Heart right ventricle (tissue), 16 donors: ENCODE results near the gene AS3MT. TPM values are rescaled to one million over a fixed set of nuclear protein-coding genes. Genes with fewer than 3 reads are reported as not detected.

ENCODE experiments used
- ATAC-seq, 8 donors: fragments of 200-7000 bp; cut with Tn5 transposase; one replicate each; pipeline ENCODE4 v1.9.1; 2020; ENCODE audit warnings: mild to moderate bottlenecking in 8 of 8, moderate library complexity in 8 of 8, moderate number of reproducible peaks in 1 of 8
- DNase-seq, 2 donors: peaks; one replicate each; pipeline ENCODE4 v3.0.0-alpha.2; 2020
- H3K27ac ChIP-seq, 10 donors: fragments of 200-600 bp; sonication (generic) in 2 of 10; one replicate each; pipeline versions ENCODE4 v1.5.0 to v1.8.0; 2020 to 2022; ENCODE audit warnings: mild to moderate bottlenecking in 3 of 10
- H3K27me3 ChIP-seq, 7 donors: fragments of 200-600 bp; one replicate each; pipeline ENCODE4 v1.8.0; 2021 to 2022; ENCODE audit warnings: mild to moderate bottlenecking in 2 of 7
- H3K36me3 ChIP-seq, 9 donors: fragments of 200-600 bp; sonication (generic) in 1 of 9; one replicate each; pipeline versions ENCODE4 v1.5.0 to v1.8.0; 2020 to 2022; ENCODE audit warnings: mild to moderate bottlenecking in 2 of 9
- H3K4me1 ChIP-seq, 9 donors: fragments of 200-600 bp; sonication (generic) in 1 of 9; one replicate each; pipeline versions ENCODE4 v1.5.0 to v1.8.0; 2020 to 2022; ENCODE audit warnings: mild to moderate bottlenecking in 4 of 9
- H3K4me3 ChIP-seq, 10 donors: fragments of 200-600 bp; sonication (generic) in 2 of 10; one replicate each; pipeline versions ENCODE4 v1.5.0 to v1.8.0; 2020 to 2022; ENCODE audit warnings: mild to moderate bottlenecking in 7 of 10, moderate library complexity in 2 of 10
- H3K9me3 ChIP-seq, 11 donors: fragments of 200-600 bp in 10 of 11; sonication (generic) in 2 of 11; one replicate each; pipeline versions ENCODE4 v1.5.0 to v1.8.0; 2013 to 2022; ENCODE audit warnings: mild to moderate bottlenecking in 2 of 11, control low read depth in 1 of 11, moderate library complexity in 1 of 11
- CTCF ChIP-seq, 9 donors: fragments of 200-600 bp; sonication (generic) in 2 of 9; IDR thresholded peaks; one replicate each; pipeline versions ENCODE4 v1.5.0 to v1.8.0; 2021 to 2022; ENCODE audit warnings: antibody characterized with exemption in 9 of 9, mild to moderate bottlenecking in 5 of 9, moderate library complexity in 1 of 9
- WGBS, 2 donors: extraction: QIAGEN DNeasy Blood & Tissue Kit; methylation state at CpG; one replicate each; pipeline ENCODE4 v1.1.7; 2013; ENCODE audit warnings: inconsistent platforms in 1 of 2; 5-methylcytosine and 5-hydroxymethylcytosine counted together
- intact Hi-C, 10 donors: fragments of 100-400 bp; cut with DNase I; formaldehyde crosslinking; loops; one replicate each; pipeline versions ENCODE4 v1.11.1 to v1.14.2; 2022
- polyA plus RNA-seq, 2 donors: library from polyadenylated mRNA; stranded (reverse); fragments of 200-250 nt; gene quantifications; one replicate each; pipeline ENCODE4 v1.2.3, GENCODE V29; 2013
- total RNA-seq, 10 donors: library from RNA; stranded (reverse); fragmentation: NEBNext Ultra II Directional in 3 of 10; extraction: Animal tissue kit (Norgen Biotek cat#: 25700) in 3 of 10; gene quantifications; one replicate each; pipeline versions ENCODE4 v1.2.1 to v1.2.4, GENCODE V29; 2021 to 2023
- donor health status: Arrhythmogenic right ventricular cardiomyopathy.
- donor health status: ischemic (EF 13 %, LVEDD 7.1; RV severe dilation, severe dysfunction).
- donor health status: healthy with polysubstance abuse.
- donor health status: DM: no; HTN: yes; CAD: no.
- donor health status: DM: no; HTN: no; CAD: no.
- donor health status: ischemic (EF 25% LVEDD 6.9; RV normal size, moderate dysfunction).
- donor health status: ischemic (EF 25% LVEDD 5.7; RV mildly dilated, moderate dysfunction).
- donor health status: healthy.
- donor health status: DM: yes; HTN: yes; CAD: no.
- donor health status: Ischemic cardiomyopathy.
- donor health status: ischemic (EF 35%, LVEDD 5.7; RV mildly dilated, moderate dysfunction).
- donor health status: nonischemic (EF 11% LVEDD 7.7; RV severe dilation, severe dysfunction).
- donor health status: DM: yes; HTN: yes; CAD: no.
- donor health status: PGD.
- donor health status: ischemic (EF 29% LVEDD 5.4; RV normal size, mild dysfunction).
- donor health status: nonischemic (EF 23%, LVEDD 6.1; RV moderate dilation, normal function).

The AS3MT gene
- total and polyA plus RNA-seq, 12 donors, result 6.6 to 59.4 (median 15.4) TPM

GRCh38 chr10:102945962-102946361 is 76.7 kb downstream of the AS3MT start:
- intact Hi-C loops, result loop anchor here in 1 of 10 donors (10.0 kb wide), 1 partner anchor 89 kb away; no protein-coding TSS in a partner anchor
- WGBS, 2 donors, result 93 to 96% methylated on average over 2 of the region's 2 CpGs
- ATAC-seq, result no peak

GRCh38 chr10:102946992-102947391 is 77.7 kb downstream of the AS3MT start:
- no peak for DNase-seq
- Histone ChIP-seq H3K27me3 (no peaks in the 10 kb centered on the region), H3K4me3 (no peak overlapping the region), H3K36me3 (no peaks in the 10 kb centered on the region), H3K9me3 (no peaks in the 10 kb centered on the region), H3K4me1 (peaks cover 0 to 26% (median 15%) of the 10 kb centered on the region in 9 donors), H3K27ac (no peak overlapping the region)
- intact Hi-C loops, result loop anchor here in 1 of 10 donors (10.0 kb wide), 1 partner anchor 88 kb away; no protein-coding TSS in a partner anchor
- no peak for TF ChIP-seq CTCF (IDR thresholded peaks at IDR 0.05)
- no peak for ATAC-seq
- WGBS, 2 donors, result 92 to 96% methylated on average over 2 of the region's 2 CpGs

More at GRCh38 chr10:102945962-102946361, 76.7 kb downstream of the AS3MT start:
- H3K27me3 ChIP-seq, result no peaks in the 10 kb centered on the region
- no peak overlapping the region for H3K4me3 ChIP-seq
- H3K9me3 ChIP-seq, result no peaks in the 10 kb centered on the region
- TF ChIP-seq CTCF (IDR thresholded peaks at IDR 0.05), result no peak
- no peak for DNase-seq
- no peaks in the 10 kb centered on the region for H3K36me3 ChIP-seq
- peaks cover 0 to 26% (median 15%) of the 10 kb centered on the region in 9 donors for H3K4me1 ChIP-seq
- H3K27ac ChIP-seq, result no peak overlapping the region

- Histone ChIP-seq H3K27me3 (no peaks in the 10 kb centered on the region), H3K4me1 (peaks cover 0 to 26% (median 15%) of the 10 kb centered on the region in 9 donors), H3K27ac (no peak overlapping the region), H3K4me3 (no peak overlapping the region), H3K9me3 (no peaks in the 10 kb centered on the region), H3K36me3 (no peaks in the 10 kb centered on the region)
- DNase-seq (no peak), ATAC-seq (no peak)
- no peak for TF ChIP-seq CTCF (IDR thresholded peaks at IDR 0.05)
- intact Hi-C loops, result loop anchor here in 1 of 10 donors (10.0 kb wide), 1 partner anchor 87 kb away; no protein-coding TSS in a partner anchor
- WGBS, 2 donors, result 80 to 82% methylated on average over 4 of the region's 4 CpGs
Measured at GRCh38 chr10:102948176-102948575, 78.9 kb downstream of the AS3MT start.

GRCh38 chr10:102948786-102949185 is 79.5 kb downstream of the AS3MT start:
- Histone ChIP-seq H3K4me3 (no peak overlapping the region), H3K4me1 (peaks cover 0 to 26% (median 15%) of the 10 kb centered on the region in 9 donors), H3K27me3 (no peaks in the 10 kb centered on the region), H3K36me3 (no peaks in the 10 kb centered on the region), H3K9me3 (no peaks in the 10 kb centered on the region), H3K27ac (no peak overlapping the region)
- TF ChIP-seq CTCF (IDR thresholded peaks at IDR 0.05), result no peak
- WGBS, 2 donors, result 91 to 98% methylated on average over 3 of the region's 3 CpGs
- ATAC-seq, result no peak
- intact Hi-C loops, result loop anchor here in 1 of 10 donors (10.0 kb wide), 1 partner anchor 86 kb away; no protein-coding TSS in a partner anchor
- no peak for DNase-seq
